GM21737 (cell line): Measurements from ENCODE around the gene ATXN10.
"Not testable (repeated sequence)": the region's sequence is repeated elsewhere in the genome, so short reads cannot be mapped to it uniquely, and the experiment has no call there.

Experiments
- ATAC-seq: cut with Tn5 transposase; IDR thresholded peaks from one replicate; pipeline ENCODE4 v1.9.1; 2021; ENCODE audit warnings: mild to moderate bottlenecking, moderate library complexity; ENCODE audit not compliant: unreplicated experiment

ATXN10 gene

DNA sequence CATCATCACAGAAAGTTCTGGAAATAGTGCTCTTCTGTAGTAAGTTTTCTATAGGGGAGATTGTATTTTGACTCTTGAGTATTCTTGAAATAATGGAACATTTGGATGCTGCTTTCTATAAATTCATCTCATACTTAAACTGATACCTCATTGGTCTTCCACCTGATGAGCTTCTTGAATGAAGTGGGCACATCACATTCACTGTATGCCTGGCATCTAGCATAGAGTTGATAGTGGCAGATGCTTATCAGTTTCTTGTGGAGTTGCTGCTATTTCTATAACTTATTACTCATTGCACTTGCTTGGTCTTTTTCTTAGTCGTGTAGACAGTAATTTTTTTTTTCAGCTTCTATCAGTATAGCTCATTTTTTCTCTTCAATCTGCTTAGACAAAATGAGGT, 5.4 kb downstream of the ATXN10 start:
- no peak for ATAC-seq

DNA sequence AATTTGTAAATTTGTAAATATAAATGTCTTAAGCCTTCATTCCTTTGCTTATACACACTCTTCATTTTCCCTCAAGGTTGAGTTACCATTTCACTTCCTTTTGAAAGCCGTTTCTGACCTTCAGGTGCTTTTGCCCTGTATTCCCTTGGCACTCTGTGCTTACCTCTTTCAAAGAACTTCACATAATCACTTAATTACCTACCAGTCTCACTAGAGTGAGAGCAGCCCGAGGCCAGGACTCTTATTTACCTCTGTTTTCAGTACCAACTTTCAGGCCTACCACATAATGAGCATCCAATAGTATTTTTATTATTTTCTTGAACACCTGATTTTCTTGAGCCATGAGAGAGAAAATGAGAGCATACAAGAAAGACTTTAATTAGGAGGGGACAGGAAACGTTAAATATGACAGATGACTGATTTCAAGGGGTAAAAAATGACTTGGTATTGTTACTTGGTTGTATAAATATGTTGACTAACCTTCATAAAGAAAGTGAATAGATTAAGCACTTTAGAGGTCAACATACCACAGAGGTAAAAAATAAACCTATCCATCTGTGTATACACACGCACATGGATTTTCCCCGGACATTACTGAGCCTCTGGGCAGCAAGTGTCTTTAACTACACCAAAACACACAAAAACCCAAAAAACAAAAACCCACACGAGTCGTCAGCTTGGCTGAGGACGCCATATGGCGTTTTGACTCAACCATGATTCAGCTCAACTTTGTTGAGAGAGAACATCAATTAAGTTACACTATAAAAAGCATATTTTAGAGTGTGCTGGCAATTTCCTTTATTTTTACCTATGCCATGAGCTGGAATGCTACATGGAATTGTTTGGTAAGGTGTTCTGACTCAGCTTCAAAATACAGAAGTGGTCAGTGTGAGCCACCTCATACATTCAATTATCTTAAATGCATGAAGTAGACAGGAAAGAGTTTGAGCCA, 7.6 kb downstream of the ATXN10 start:
- ATAC-seq, result no peak

DNA sequence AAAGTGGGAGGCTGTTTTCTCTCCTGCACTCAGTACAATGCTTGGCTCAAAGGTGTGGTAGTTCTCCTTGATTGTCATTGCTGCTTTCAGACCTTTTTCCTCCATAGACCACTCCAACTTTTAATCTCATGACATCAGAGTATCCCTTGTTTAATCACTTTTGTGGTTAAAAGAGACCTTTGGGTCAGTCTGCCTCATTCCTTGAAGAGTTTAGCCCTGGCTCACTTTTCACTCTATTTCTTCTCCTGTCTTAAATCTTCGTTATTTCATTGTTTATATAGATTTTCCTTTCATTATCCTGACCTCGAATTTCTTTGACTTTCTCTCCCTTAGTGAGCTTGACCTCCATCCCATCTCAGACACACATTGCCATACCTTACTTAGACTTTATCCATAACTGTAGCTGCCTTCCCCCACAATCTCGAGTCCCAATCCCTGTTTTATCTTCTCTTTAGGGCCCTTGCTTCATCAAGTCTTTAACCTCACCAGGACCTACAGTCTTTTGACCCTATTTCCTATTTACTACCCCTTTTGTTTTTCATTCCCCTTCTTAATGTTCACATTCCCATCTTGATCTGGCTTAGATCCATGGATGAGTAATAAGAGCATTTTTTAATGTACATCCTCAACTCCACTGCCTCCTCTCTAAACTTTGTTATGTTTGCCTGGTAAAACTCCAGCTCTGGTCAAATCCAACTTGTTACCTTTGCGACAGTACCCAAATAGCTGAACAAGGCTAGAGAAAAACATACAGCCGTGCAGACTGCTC, 9.5 kb downstream of the ATXN10 start:
- no peak for ATAC-seq

DNA sequence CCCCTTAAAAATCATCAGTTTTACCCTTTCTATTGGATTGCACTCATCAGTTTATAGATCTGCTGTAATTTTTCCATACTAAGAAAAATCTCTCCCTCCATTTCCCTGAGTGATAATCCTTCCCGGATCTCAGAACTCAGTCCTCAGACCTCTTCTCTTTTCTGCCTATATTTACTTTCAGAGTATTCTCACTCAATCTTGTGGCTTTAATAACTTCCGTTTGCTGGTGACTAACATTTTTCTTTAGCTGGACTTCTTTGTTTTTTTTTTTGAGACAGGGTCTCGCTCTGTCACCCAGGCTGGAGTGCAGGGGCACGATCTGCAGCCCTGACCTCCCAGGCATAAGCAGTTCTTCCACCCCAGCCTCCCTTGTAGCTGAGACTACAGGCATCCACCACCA, 10.4 kb downstream of the ATXN10 start:
- no peak for ATAC-seq

DNA sequence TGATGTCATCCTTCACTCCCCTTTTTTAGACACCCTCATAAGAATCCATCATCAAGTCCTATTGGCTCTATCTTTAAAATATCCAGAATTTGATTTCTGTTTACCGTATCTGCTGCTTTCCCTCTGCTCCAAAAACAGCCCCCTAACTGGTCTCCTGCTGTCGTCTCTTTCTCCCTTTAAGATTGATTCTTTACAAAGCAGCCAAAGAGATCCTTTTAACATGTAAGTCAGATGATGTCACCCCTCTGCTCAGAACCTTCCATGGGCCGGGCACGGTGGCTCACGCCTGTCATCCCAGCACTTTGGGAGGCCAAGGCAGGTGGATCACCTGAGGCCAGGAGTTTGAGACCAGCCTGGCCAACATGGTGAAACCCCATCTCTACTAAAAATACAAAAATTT, 11.1 kb downstream of the ATXN10 start:
- ATAC-seq, result not testable (repeated sequence)

DNA sequence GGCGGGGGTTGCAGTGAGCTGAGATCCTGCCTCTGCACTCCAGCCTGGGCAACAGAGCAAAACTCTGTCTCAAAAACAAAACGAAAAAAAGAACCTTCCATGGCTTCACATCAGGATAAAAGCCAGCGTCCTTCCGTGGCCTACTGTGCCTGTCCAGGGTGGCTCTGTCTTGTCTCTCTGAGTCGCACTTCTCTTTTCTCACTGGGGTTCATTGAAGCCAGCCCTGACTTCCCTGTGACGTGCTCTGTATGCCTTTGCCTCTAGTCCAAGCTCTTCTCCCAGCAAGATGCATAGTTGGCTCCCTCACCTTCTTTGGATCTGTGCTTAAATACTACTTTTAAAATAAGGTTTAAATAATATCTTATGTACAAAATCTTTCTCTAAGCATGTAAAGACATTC, 11.6 kb downstream of the ATXN10 start:
- ATAC-seq, result no peak

DNA sequence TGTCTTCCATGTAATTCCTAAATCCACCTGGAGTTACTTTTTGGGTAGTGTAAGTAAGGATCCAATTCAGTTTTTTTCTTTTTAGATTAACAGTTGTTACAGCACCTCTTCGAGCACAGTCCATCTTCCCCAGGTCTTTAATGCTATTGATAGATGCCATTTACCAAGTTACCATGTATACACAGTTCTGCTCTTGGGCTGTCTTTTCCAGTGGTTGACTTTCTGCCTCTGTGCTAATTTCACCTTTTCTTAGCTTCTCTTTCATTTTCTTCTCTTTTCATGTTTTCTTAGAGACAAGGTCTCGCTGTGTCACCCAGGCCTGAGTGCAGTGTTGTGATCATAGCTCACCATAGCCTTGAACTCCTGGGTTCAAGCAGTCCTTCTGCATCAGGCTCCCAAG, 12.0 kb downstream of the ATXN10 start:
- ATAC-seq, result no peak

DNA sequence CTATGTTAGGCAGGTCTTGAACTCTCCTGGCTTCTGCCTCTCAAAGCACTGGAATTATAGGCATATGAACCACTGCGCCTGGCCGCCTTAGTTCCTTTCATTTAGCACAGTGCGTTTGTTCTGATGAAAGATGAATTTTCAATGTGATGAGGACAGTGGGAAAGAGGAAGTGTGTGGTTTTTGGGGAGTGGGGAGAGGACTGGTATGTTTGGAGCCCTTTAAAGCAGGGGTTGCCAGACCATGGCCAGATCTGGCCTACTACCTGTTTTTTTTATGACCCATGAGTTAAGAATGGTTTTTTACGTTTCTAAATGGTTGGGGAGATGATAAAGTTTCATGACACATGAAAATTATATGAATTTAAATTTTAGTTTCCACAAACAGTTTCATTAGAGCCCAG, 12.5 kb downstream of the ATXN10 start:
- no peak for ATAC-seq

DNA sequence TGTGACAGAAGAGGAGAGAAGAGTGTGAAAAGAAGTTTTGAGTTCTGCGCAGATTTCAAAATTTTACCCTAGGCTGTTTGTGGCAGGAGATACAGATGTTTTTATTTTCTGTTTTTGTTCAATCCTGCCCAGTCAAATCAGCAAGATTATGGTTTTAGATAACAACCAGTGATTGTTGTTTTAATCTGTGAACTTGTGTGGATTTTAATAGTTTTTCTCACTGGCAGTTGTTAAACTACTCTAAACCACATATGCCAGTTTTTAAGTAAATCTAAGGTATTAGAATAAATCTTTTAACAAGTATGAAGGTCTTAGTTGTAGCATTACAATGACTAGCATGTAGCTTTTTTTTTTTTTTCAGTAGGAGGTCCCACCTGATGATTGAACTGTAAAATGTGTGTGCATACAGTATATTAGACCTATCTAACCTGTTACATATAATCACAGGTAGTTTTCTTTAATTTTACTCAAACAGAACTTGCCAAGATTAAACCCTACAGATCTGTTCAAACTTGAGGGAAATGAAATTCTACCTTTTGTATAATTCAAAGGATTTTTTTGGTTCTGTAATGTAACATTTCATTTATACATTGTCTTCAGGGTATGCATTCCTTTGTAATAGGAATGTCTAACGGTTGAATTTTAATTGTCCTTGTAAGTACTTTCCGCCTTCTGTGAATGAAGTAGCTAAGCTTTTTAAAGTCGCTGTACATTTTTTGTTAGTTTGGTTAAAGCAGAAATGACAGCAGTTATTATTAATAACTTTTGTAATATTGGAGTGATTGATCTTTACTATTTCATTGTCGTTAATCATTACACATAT, 13.3 kb downstream of the ATXN10 start:
- no peak for ATAC-seq

DNA sequence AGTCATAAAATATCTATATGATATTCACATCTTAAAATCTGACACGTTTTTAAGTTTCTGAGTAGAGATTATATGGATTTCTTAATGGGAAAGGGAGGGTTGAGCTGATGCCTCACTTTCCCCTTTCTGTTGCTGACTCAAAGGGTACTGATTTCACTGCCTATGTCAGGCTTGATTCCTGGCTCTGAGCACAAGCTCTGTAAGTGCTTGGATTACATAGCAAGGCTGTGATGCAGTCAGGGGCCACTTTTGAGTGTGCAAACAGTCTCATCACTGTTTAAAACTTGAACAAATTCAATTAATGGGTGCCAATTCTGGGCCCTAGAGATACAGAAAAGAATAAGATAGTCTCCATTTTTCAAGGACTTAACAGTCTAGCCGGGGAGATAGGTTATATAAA, 14.4 kb downstream of the ATXN10 start:
- no peak for ATAC-seq

DNA sequence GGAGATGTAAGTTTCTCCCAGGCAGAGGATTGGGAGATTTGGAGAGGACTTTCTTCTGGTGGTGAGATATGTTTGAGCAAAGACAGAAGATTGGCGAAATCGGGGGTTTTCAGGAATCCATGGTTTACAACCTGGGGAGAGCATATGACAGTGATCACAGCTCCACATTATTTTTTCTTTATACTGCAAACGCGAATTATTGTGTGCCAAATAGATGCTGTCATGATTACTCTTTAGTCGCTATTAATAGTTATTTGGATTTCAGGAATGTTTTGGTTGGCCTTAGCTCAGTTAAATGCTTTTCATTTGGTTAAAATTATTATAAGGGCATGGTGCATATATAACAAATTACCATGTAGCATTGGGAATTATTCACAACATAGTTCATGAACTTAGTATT, 15.2 kb downstream of the ATXN10 start:
- ATAC-seq, result no peak

DNA sequence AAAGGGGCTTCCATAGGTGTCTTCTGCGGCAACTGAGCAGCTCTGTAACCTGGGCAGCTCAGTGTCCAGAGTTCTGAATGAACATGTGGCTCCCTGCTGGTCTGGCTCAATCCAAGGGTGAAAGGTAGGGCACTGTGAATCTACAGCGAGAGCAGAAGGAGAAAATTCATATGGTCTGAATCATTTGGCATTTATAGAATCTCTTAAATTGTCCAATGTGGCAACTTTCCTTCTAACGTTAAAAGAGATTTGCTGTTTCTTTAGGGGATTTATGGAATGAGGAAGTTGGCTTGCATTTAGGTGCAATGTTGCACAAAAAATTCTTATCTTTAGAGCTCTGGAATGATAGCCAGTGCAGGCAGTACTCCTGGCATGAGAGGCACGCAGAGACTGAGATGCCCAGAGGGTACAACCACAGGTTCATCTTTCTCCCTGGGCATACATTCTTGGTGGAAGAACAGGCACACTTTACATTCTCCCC, 17.0 kb downstream of the ATXN10 start:
- no peak for ATAC-seq

DNA sequence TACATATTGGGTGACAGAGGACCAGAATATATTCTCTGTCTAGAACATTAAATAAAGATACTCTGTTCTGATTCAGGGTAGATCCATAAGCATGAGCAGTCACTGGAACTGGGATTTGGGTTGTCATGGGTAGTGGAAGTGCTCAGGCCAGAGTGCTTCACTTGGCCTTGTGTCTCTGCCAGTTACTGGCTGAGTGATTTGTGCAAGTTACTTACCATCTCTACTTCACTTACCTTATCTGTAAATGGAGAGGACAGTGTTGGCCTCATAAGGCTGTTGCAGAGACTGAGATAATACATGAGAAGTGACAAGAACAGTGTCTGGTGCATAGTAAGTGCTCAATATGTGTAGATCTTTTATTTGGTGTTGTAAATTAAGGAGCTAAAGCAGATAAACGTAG, 17.6 kb downstream of the ATXN10 start:
- no peak for ATAC-seq

DNA sequence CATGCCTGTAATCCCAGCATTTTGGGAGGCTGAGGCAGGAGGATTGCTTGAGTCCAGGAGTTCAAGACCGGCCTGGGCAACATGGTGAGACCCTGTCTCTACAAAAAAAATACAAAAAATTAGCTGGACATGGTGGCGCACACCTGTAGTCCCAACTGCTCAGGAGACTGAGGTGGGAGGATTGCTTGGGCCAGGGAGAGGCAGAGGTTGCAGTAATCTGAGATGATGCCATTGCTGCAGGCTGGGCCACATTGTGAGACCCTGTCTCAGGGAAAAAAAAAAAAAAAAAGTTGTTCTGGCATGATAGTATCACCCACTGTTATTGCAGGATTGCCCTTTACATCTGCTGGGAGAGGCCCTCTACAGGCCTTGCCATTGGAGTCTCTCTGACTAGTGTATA, 18.4 kb downstream of the ATXN10 start:
- no peak for ATAC-seq

DNA sequence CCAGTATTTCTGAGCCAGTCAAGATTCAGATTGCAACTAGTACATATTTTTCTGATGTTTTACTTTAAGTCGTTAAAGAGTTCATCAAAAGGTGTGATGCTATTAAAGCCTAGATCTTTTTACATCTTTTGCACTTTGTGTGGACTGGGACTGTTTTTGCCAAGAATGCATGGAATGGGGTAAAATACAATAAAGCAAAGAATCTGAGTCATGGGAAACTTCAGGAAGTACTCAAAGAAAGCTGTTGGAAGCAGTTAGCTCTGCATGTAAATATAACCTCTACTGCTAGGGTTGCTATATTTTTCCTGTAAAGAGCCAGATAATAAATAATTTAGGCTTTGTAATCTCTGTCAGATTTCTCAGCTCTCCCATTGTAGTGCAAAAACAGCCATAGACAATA, 20.9 kb downstream of the ATXN10 start:
- ATAC-seq, result no peak

DNA sequence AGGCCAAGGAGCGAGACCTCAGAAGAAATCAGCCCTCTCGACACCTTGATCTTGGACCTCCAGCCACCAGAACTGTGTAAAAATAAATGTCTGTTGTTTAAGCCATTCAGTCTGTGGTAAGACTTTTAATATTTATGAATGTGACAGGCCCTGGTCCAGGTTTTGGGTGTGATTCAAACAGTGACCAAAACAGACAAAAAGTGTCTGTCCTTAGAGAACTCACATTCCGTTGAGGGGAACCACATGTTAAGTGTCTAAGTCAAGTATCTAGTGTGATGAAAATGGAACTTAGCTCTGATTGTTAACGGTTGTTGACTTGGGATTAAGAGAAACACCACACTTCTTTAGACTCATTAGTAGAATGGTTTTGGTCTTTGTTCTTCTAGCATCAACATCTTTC, 22.2 kb downstream of the ATXN10 start:
- ATAC-seq, result no peak

DNA sequence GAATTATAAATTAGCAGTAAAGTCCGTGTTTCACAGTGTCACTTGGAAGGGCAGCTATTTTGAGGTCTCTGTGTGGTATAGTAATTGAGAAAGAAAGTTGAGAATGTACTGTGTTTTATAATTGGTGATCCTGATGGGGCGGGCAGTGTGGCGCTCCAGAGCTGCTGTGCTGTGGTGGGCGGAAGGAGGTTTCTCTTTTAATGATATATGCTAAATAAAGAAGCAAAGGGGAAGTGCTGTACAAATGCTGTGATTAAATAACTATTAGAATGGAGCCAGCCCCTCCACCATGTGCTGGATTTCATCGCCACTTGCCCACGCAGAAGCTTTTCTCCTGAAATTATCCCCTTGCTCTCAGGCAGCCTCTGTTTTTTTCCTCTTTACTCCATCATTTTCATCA, 24.6 kb downstream of the ATXN10 start:
- no peak for ATAC-seq

DNA sequence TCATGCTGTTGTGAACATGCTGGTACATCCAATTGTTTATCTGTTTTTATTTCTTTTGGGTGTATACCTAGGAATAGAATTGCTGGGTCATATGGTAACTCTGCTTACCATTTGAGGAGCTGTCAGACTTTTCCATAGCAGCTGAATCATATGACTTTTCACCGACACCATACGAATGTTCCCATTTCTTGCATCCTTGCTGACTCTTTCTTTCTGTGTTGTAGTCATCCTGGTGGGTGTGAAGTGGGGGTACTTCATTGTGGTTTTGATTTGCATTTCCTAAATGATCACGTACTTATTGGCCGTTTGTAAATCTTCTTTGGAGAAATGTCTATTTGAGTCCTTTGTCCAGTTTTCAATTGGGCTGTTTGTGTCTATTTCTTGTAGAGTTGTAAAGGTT, 26.5 kb downstream of the ATXN10 start:
- ATAC-seq, result no peak

DNA sequence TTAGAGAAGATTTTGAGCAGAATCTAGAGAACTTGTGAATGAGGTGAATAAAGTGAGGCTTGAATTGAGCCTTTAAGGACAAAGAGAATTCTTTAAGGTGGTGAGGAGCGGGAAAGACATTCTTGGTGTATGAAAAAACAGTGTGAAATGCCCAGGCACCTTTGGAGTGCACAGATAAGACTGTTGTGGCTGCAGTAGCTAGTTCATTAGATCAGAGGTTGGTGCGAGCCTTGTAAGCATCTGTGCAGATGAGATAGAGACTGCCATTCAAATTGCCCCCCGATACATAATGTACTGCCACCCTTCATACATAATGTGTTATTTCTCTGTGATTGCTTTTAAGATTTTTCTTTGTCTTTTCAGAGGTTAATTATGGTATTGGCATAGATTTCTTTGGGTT, 31.3 kb downstream of the ATXN10 start:
- no peak for ATAC-seq

DNA sequence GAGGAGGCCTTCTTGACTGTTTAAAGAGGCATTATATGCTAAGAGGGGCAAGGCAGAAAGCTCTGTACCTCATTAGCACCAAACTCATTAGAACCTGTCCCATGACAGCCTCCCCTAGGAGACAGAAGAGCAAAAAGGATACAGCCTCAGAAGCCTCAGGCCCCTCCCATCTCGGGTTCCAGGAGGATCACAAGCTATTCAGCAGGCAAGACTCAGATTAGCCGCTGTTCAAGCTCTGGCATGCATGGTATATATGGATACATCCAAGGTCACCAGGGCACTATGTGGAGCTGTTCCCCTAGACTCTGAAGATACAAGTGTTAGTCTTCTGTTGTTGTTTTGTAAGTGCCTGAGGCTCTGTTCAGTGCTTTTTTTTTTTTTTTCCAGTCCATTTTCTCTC, 32.1 kb downstream of the ATXN10 start:
- no peak for ATAC-seq

DNA sequence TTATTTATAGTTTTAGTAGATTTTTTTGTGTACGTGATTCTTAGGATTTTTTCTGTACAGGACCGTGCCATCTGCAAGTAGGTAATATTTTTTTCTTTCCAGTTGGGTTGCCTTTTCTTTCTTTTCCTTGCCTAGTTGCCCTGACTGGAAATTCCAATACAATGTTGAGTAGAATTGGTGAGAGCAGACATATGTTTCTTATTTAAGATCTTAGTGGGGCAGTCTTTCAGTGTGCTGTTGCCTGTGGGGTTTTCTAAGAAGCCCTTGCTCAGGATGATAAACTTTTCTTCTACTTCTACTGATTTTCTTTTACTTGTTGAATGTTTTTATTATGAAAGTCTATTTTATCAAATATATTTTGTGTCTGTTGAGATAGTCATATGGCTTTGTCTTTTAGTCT, 33.0 kb downstream of the ATXN10 start:
- ATAC-seq, result no peak
